Smooth muscle cell (in vitro differentiated cells): ENCODE results near the gene MAPT. TPM values are rescaled to one million over a fixed set of nuclear protein-coding genes. Genes with fewer than 3 reads are reported as not detected.
A peak's percentile ranks its signal among the peaks of the same experiment; 100 is the strongest.

Experiments used
- DNase-seq: peaks from one replicate; lab custom pipeline; 2025; ENCODE audit not compliant: unreplicated experiment; lab: John Stamatoyannopoulos, UW
- H2AFZ ChIP-seq: fragments of 200-600 bp; sonication (generic); 2 replicates; pipeline ENCODE4 v1.6.0; 2016; ENCODE audit warnings: antibody characterized with exemption, low read depth, mild to moderate bottlenecking
- H3F3A ChIP-seq: fragments of 200-600 bp; sonication (generic); 2 replicates; pipeline ENCODE4 v1.6.0; 2017; ENCODE audit warnings: antibody characterized with exemption, low read depth
- H3K27ac ChIP-seq: fragments of 200-600 bp; sonication (generic); 2 replicates; pipeline ENCODE4 v1.5.1; 2016; ENCODE audit warnings: low read depth, mild to moderate bottlenecking
- H3K27me3 ChIP-seq: fragments of 200-600 bp; sonication (generic); 2 replicates; pipeline ENCODE4 v1.6.1; 2016; ENCODE audit warnings: low read depth, mild to moderate bottlenecking
- H3K36me3 ChIP-seq: fragments of 200-600 bp; sonication (generic); 2 replicates; pipeline ENCODE4 v1.5.1; 2016; ENCODE audit warnings: low read depth
- H3K4me1 ChIP-seq: fragments of 200-600 bp; sonication (generic); 2 replicates; pipeline ENCODE4 v1.5.1; 2016; ENCODE audit warnings: low read depth
- H3K4me2 ChIP-seq: fragments of 200-600 bp; sonication (generic); 2 replicates; pipeline ENCODE4 v1.6.0; 2016; ENCODE audit warnings: mild to moderate bottlenecking
- H3K4me3 ChIP-seq: fragments of 200-600 bp; sonication (generic); 2 replicates; pipeline ENCODE4 v1.5.1; 2016; ENCODE audit warnings: mild to moderate bottlenecking
- H3K79me2 ChIP-seq: fragments of 200-600 bp; sonication (generic); 2 replicates; pipeline ENCODE4 v1.6.0; 2016; ENCODE audit warnings: low read depth, mild to moderate bottlenecking
- H3K9ac ChIP-seq: fragments of 200-600 bp; sonication (generic); 2 replicates; pipeline ENCODE4 v1.6.0; 2016; ENCODE audit warnings: low read depth
- H3K9me3 ChIP-seq: fragments of 200-600 bp; sonication (generic); replicated peaks from 2 replicates; pipeline ENCODE4 v1.5.1; 2016; ENCODE audit warnings: low read depth
- H4K20me1 ChIP-seq: fragments of 200-600 bp; sonication (generic); 2 replicates; pipeline ENCODE4 v1.6.0; 2016; ENCODE audit warnings: low read depth
- CTCF ChIP-seq: fragments of 200-600 bp; sonication (generic); IDR thresholded peaks from 2 replicates; pipeline ENCODE4 v1.5.1; 2017; ENCODE audit warnings: borderline replicate concordance, mild to moderate bottlenecking, antibody characterized with exemption; ENCODE audit not compliant: insufficient read depth, poor library complexity, severe bottlenecking
- WGBS: methylation state at CpG from one replicate; pipeline ENCODE4 v1.1.7; 2016; ENCODE audit warnings: low lambda C conversion rate; 5-methylcytosine and 5-hydroxymethylcytosine counted together
- polyA plus RNA-seq: library from polyadenylated mRNA; unstranded; fragments of >200 nt; fragmentation: Nextera tagmentation; extraction: Ambion mirVana; gene quantifications from 2 replicates; pipeline ENCODE4 v1.2.1, GENCODE V29; 2016
- total RNA-seq: library from RNA; depleted of rRNA; stranded (reverse); fragments of >200 nt; gene quantifications from 2 replicates; pipeline ENCODE4 v1.2.3, GENCODE V29; 2014

MAPT gene
- total and polyA plus RNA-seq, 2 experiments from 2014 or later = 0.49 to 1.7 TPM

GRCh38 chr17:46043606-46044005, 149.3 kb downstream of the MAPT start:
- no peaks in the 10 kb centered on the region for H3K4me1 ChIP-seq
- H3K9me3 ChIP-seq = no peaks in the 10 kb centered on the region
- TF ChIP-seq CTCF = no peak
- no peak for DNase-seq
- H3K27ac ChIP-seq = no peak overlapping the region
- peaks cover 72% of the 10 kb centered on the region for H4K20me1 ChIP-seq
- H3K4me2 ChIP-seq = no peak overlapping the region
- 92% methylated on average over 3 of the region's 3 CpGs for WGBS
- H3K79me2 ChIP-seq = peaks cover 19% of the 10 kb centered on the region
- H3F3A ChIP-seq = peaks cover 7% of the 10 kb centered on the region
- no peak overlapping the region for H2AFZ ChIP-seq
- H3K4me3 ChIP-seq = no peak overlapping the region
- peaks cover 11% of the 10 kb centered on the region for H3K36me3 ChIP-seq
- H3K9ac ChIP-seq = no peak overlapping the region
- H3K27me3 ChIP-seq = no peaks in the 10 kb centered on the region

GRCh38 chr17:46044286-46044928, 150.1 kb downstream of the MAPT start:
- peaks cover 7% of the 10 kb centered on the region for H3K36me3 ChIP-seq
- no peak overlapping the region for H2AFZ ChIP-seq
- no peaks in the 10 kb centered on the region for H3K4me1 ChIP-seq
- TF ChIP-seq CTCF = peak; percentile 75
- no peaks in the 10 kb centered on the region for H3K27me3 ChIP-seq
- no peak overlapping the region for H3K4me3 ChIP-seq
- H3K9me3 ChIP-seq = no peaks in the 10 kb centered on the region
- no peak for DNase-seq
- H3F3A ChIP-seq = peaks cover 7% of the 10 kb centered on the region
- H3K79me2 ChIP-seq = peaks cover 20% of the 10 kb centered on the region
- no peak overlapping the region for H3K4me2 ChIP-seq
- WGBS = 72% methylated on average over 5 of the region's 5 CpGs
- H3K9ac ChIP-seq = no peak overlapping the region
- H4K20me1 ChIP-seq = peaks cover 73% of the 10 kb centered on the region
- H3K27ac ChIP-seq = no peak overlapping the region

GRCh38 chr17:46044989-46045388, 150.6 kb downstream of the MAPT start:
- Histone ChIP-seq H2AFZ (no peak overlapping the region), H3K27ac (no peak overlapping the region), H3F3A (peaks cover 7% of the 10 kb centered on the region), H3K4me1 (no peaks in the 10 kb centered on the region), H3K27me3 (no peaks in the 10 kb centered on the region), H3K36me3 (peaks cover 5% of the 10 kb centered on the region), H3K4me3 (no peak overlapping the region), H4K20me1 (peaks cover 70% of the 10 kb centered on the region), H3K4me2 (no peak overlapping the region), H3K9me3 (no peaks in the 10 kb centered on the region), H3K9ac (no peak overlapping the region), H3K79me2 (peaks cover 24% of the 10 kb centered on the region)
- DNase-seq = no peak
- TF ChIP-seq CTCF = no peak
- 75% methylated on average over 2 of the region's 2 CpGs for WGBS

GRCh38 chr17:46045639-46046038, 151.3 kb downstream of the MAPT start:
- Histone ChIP-seq H3K4me2 (no peak overlapping the region), H4K20me1 (peaks cover 70% of the 10 kb centered on the region), H3K36me3 (peaks cover 9% of the 10 kb centered on the region), H3K27me3 (no peaks in the 10 kb centered on the region), H3K4me1 (no peaks in the 10 kb centered on the region), H2AFZ (no peak overlapping the region), H3K4me3 (no peak overlapping the region), H3K79me2 (peaks cover 24% of the 10 kb centered on the region), H3K27ac (peak overlapping the region; percentile 27), H3F3A (peaks cover 7% of the 10 kb centered on the region), H3K9ac (no peak overlapping the region), H3K9me3 (no peaks in the 10 kb centered on the region)
- no peak for TF ChIP-seq CTCF
- no peak for DNase-seq
- 85% methylated on average over 3 of the region's 3 CpGs for WGBS
